Ishikawa (cell line): ENCODE results near the gene PPP4R2.

Experiments
- CEBPB ChIP-seq: IDR thresholded peaks from 2 replicates; pipeline ENCODE4 v1.6.1; 2012
- CREB1 ChIP-seq: IDR thresholded peaks from 2 replicates; pipeline ENCODE4 v1.6.1; 2012; ENCODE audit warnings: low read depth
- EGR1 ChIP-seq: IDR thresholded peaks from 2 replicates; pipeline ENCODE4 v1.6.1; 2012
- EP300 ChIP-seq: IDR thresholded peaks from 2 replicates; pipeline ENCODE4 v1.6.1; 2012; ENCODE audit warnings: borderline replicate concordance
- FOXM1 ChIP-seq: IDR thresholded peaks from 2 replicates; pipeline ENCODE4 v1.6.1; 2012; ENCODE audit warnings: low read depth, borderline replicate concordance
- MAX ChIP-seq: IDR thresholded peaks from 2 replicates; pipeline ENCODE4 v1.6.1; 2012
- NFIC ChIP-seq: IDR thresholded peaks from 2 replicates; pipeline ENCODE4 v1.6.1; 2012
- RAD21 ChIP-seq: IDR thresholded peaks from 2 replicates; pipeline ENCODE4 v1.6.1; 2012; ENCODE audit warnings: low read depth
- REST ChIP-seq: IDR thresholded peaks from 2 replicates; pipeline ENCODE4 v1.6.1; 2012; ENCODE audit warnings: low read depth, mild to moderate bottlenecking
- TAF1 ChIP-seq: IDR thresholded peaks from 2 replicates; pipeline ENCODE4 v1.6.1; 2012; ENCODE audit warnings: low read depth, mild to moderate bottlenecking
- TCF12 ChIP-seq: IDR thresholded peaks from 2 replicates; pipeline ENCODE4 v1.6.1; 2012; ENCODE audit warnings: low read depth
- TEAD4 ChIP-seq: IDR thresholded peaks from 2 replicates; pipeline ENCODE4 v1.6.1; 2012
- YY1 ChIP-seq: IDR thresholded peaks from 2 replicates; pipeline ENCODE4 v1.6.1; 2012; ENCODE audit warnings: low read depth
- TF ChIP-seq, protein P1 (sequence below): IDR thresholded peaks from 2 replicates; pipeline ENCODE4 v1.6.1; 2012

DNA sequence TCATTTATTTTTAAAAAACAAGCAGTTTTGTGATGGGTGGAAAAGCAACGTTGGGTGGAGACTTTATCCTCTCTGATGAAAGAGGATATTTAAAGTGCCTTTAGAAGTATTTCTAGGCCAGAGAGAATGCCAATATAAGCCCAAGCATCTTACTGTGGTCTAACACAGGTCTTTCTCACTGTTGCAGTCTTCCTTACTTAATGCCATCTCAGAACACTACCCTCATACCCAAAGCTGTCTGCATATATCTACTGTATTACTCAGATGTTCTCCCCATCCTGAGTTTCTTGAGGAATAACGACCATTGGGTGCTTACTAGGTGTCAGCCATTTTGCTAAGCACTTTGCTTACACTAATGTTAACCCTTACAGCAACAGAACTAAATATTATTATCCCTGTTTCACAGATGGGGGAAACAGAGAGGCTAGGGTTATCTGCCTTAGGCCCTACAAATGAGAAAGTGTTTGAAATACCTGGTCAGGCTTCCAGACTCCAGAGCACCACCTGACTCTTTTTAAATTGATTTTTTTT, 35.0 kb downstream of the PPP4R2 start:
- no peak for TF ChIP-seq RAD21
- TF ChIP-seq YY1 = no peak
- TF ChIP-seq REST = no peak
- no peak for TF ChIP-seq EP300
- no peak for TF ChIP-seq CREB1
- no peak for TF ChIP-seq MAX
- no peak for TF ChIP-seq TAF1
- TF ChIP-seq CEBPB = no peak
- no peak for TF ChIP-seq EGR1
- TF ChIP-seq TCF12 = no peak
- no peak for TF ChIP-seq TEAD4
- TF ChIP-seq, protein P1, sequence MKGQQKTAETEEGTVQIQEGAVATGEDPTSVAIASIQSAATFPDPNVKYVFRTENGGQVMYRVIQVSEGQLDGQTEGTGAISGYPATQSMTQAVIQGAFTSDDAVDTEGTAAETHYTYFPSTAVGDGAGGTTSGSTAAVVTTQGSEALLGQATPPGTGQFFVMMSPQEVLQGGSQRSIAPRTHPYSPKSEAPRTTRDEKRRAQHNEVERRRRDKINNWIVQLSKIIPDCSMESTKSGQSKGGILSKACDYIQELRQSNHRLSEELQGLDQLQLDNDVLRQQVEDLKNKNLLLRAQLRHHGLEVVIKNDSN = no peak
- no peak for TF ChIP-seq NFIC
- TF ChIP-seq FOXM1 = no peak
